Natural killer cell (primary cell): ENCODE results near the gene PRG3. TPM values are rescaled to one million over a fixed set of nuclear protein-coding genes. Genes with fewer than 3 reads are reported as not detected.

Experiments used
- ATAC-seq, 3 donors: fragments of 150-1000 bp in 2 of 3; fragments of 200-7000 bp in 1 of 3; cut with Tn5 transposase; 1 replicate in 1 of 3; 2 replicates in 2 of 3; pipeline ENCODE4 v1.10.0; 2021; ENCODE audit warnings: mild to moderate bottlenecking in 2 of 3, moderate library complexity in 2 of 3
- DNase-seq, 2 donors: peaks; one replicate each; pipeline versions ENCODE4 v3.0.0 to v3.0.0-alpha.2; 2013 to 2021; ENCODE audit warnings: mixed read lengths in 1 of 2
- H3K27ac ChIP-seq: one replicate; pipeline ENCODE4 v1.5.1; 2013; ENCODE audit warnings: mild to moderate bottlenecking, low read length
- H3K27me3 ChIP-seq: one replicate; pipeline ENCODE4 v1.6.1; 2013; ENCODE audit warnings: low read length; ENCODE audit not compliant: control insufficient read depth, insufficient read depth
- H3K36me3 ChIP-seq: one replicate; pipeline ENCODE4 v1.6.1; 2013; ENCODE audit warnings: low read length; ENCODE audit not compliant: control insufficient read depth, insufficient read depth
- H3K4me1 ChIP-seq: one replicate; pipeline ENCODE4 v1.6.1; 2013; ENCODE audit warnings: low read length; ENCODE audit not compliant: control insufficient read depth, insufficient read depth
- H3K4me3 ChIP-seq: one replicate; pipeline ENCODE4 v1.5.1; 2013; ENCODE audit warnings: low read length
- H3K9me3 ChIP-seq: one replicate; pipeline ENCODE4 v1.6.1; 2013; ENCODE audit warnings: low read length; ENCODE audit not compliant: control insufficient read depth, insufficient read depth
- H3K27ac Mint-ChIP-seq, 2 donors: one replicate each; pipeline ENCODE4 v1.8.0; 2022; ENCODE audit warnings: mild to moderate bottlenecking in 2 of 2, mixed read lengths in 2 of 2, moderate library complexity in 1 of 2
- H3K27me3 Mint-ChIP-seq, 2 donors: one replicate each; pipeline ENCODE4 v1.8.0; 2022; ENCODE audit warnings: low read depth in 2 of 2, mixed read lengths in 2 of 2
- H3K36me3 Mint-ChIP-seq: one replicate; pipeline ENCODE4 v1.8.0; 2022; ENCODE audit warnings: mixed read lengths
- H3K4me1 Mint-ChIP-seq, 2 donors: one replicate each; pipeline ENCODE4 v1.8.0; 2022; ENCODE audit warnings: mixed read lengths in 2 of 2
- H3K4me3 Mint-ChIP-seq: one replicate; pipeline ENCODE4 v1.8.0; 2022; ENCODE audit warnings: mild to moderate bottlenecking, moderate library complexity, mixed read lengths
- H3K9me3 Mint-ChIP-seq, 2 donors: one replicate each; pipeline ENCODE4 v1.8.0; 2022; ENCODE audit warnings: mixed read lengths in 2 of 2
- WGBS: methylation state at CpG from one replicate; pipeline ENCODE4 v1.1.7; 2013; ENCODE audit warnings: missing lambda C conversion rate; ENCODE audit not compliant: insufficient coverage; 5-methylcytosine and 5-hydroxymethylcytosine counted together
- intact Hi-C: fragments of 100-400 bp; cut with micrococcal nuclease; formaldehyde crosslinking; loops from one replicate; pipeline ENCODE4 v1.14.2; 2022
- total RNA-seq, 4 donors: library from RNA; stranded (reverse); fragments of 120-200 nt in 1 of 4; gene quantifications; one replicate each; pipeline versions ENCODE4 v1.2.3 to v1.2.4, GENCODE V29; 2013 to 2022
- TF ChIP-seq, protein P1 (sequence below): fragments of 200-600 bp; IDR thresholded peaks from one replicate; pipeline ENCODE4 v1.8.0; 2022; ENCODE audit warnings: antibody characterized with exemption

PRG3 gene
- total RNA-seq, 3 donors from 2014 or later (not counting 1 experiment from before 2014, with no cell fraction given): not detected

DNA sequence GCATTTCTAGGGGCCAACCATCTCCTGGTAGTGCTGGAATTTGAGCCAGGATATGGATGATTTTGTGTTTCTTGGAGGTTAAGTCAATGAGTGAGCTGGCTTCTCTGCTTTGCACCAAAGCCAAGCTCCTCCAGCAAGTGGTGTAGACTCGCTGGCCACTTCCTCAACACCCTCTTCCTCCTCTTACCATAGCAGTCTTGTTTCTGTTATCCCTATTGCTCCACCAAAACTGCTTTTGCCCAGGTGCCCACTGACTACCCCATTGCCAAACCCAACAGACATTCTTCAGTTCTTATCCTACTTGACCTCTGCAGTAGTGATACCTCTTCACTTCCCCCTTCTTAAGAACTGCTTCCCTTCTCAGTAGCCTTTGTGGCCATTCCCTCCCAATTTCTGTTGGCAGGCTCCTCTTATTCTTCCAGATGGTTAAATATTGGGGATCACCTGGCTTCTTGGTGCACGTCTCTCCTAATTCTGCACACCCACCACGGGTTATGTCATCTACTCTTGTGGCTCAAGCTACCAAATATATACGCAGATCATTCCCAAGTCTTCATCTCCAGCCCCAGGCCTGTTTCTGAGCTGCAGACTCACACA is 16.5 kb upstream of the PRG3 start:
- no peak overlapping the region for H3K4me3 Mint-ChIP-seq
- no peak overlapping the region for H3K27ac ChIP-seq
- H3K27ac Mint-ChIP-seq: no peak overlapping the region
- no peaks in the 10 kb centered on the region for H3K36me3 ChIP-seq
- H3K9me3 Mint-ChIP-seq: no peaks in the 10 kb centered on the region
- intact Hi-C loops: no loop called here
- no peak overlapping the region for H3K4me3 ChIP-seq
- H3K27me3 Mint-ChIP-seq: no peaks in the 10 kb centered on the region
- no peaks in the 10 kb centered on the region for H3K36me3 Mint-ChIP-seq
- no peaks in the 10 kb centered on the region for H3K9me3 ChIP-seq
- ATAC-seq (no peak), DNase-seq (no peak)
- H3K4me1 ChIP-seq: no peaks in the 10 kb centered on the region
- 69% methylated on average over 4 of the region's 4 CpGs for WGBS
- H3K4me1 Mint-ChIP-seq: no peaks in the 10 kb centered on the region
- TF ChIP-seq, protein P1, sequence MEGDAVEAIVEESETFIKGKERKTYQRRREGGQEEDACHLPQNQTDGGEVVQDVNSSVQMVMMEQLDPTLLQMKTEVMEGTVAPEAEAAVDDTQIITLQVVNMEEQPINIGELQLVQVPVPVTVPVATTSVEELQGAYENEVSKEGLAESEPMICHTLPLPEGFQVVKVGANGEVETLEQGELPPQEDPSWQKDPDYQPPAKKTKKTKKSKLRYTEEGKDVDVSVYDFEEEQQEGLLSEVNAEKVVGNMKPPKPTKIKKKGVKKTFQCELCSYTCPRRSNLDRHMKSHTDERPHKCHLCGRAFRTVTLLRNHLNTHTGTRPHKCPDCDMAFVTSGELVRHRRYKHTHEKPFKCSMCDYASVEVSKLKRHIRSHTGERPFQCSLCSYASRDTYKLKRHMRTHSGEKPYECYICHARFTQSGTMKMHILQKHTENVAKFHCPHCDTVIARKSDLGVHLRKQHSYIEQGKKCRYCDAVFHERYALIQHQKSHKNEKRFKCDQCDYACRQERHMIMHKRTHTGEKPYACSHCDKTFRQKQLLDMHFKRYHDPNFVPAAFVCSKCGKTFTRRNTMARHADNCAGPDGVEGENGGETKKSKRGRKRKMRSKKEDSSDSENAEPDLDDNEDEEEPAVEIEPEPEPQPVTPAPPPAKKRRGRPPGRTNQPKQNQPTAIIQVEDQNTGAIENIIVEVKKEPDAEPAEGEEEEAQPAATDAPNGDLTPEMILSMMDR: no peak
- H3K27me3 ChIP-seq: no peaks in the 10 kb centered on the region

DNA sequence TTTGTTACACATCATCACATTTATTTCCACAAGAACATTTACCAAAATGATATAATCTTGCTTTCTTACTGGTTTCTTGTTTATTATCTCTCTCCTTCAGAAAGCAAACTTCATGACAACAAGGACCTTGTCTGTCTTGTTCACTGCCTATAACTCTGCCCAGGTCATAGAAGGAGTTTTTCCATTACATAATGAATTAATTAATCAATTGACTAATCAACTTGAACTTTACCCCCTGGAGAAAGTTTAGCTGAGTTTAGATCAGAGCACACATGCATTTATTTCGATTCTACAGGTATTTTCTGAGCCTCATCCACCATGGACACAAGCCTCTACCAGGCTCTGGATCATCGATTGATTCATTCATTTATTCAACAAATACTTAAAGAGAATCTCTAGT is 15.8 kb upstream of the PRG3 start:
- Histone ChIP-seq H3K4me3 (no peak overlapping the region), H3K27me3 (no peaks in the 10 kb centered on the region), H3K9me3 (no peaks in the 10 kb centered on the region), H3K27ac (no peak overlapping the region), H3K4me1 (no peaks in the 10 kb centered on the region), H3K36me3 (no peaks in the 10 kb centered on the region)
- Mint-ChIP-seq H3K27ac (no peak overlapping the region), H3K36me3 (no peaks in the 10 kb centered on the region), H3K9me3 (no peaks in the 10 kb centered on the region), H3K27me3 (peaks cover 4 to 7% of the 10 kb centered on the region in 2 donors), H3K4me3 (no peak overlapping the region), H3K4me1 (no peaks in the 10 kb centered on the region)
- ATAC-seq (no peak), DNase-seq (no peak)
- 78% methylated on average over 1 of the region's 2 CpGs for WGBS
- TF ChIP-seq, protein P1: no peak
- intact Hi-C loops: no loop called here

DNA sequence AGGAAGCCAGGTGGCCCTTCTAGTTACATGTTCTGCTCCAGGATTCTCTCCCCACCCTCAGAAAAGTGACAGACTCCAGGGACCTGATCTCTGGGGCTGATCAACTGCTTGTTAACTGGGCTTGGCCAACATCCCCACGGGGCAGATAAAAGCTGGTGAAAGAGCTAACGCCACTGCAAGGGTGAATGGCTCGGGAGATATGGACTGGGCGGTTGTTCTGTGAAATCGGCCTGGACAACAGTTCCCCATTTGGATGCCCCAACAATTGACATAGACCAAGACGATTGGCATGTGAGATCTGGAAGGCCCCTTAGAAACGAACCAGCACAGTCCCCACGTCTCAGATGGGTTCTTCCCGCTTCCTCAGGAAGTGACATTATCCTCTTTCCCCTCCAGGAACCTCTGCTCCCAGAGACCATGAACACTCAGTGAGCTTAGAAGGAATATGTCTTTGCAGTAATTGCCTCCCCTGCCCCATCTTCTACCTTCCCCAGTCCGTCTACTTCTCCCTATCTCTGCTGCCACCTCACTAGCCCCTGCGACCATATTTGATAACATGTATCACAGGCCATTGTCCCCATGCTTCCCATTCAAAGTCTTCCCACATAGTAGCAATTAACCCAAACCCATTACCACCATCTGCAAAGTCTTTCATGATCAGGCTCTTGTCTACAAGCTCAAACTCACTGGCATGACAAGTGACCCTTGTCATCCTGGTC is 15.1 kb upstream of the PRG3 start:
- Mint-ChIP-seq H3K36me3 (no peaks in the 10 kb centered on the region), H3K27ac (no peak overlapping the region), H3K27me3 (peaks cover 4 to 10% of the 10 kb centered on the region in 2 donors), H3K4me3 (no peak overlapping the region), H3K4me1 (no peaks in the 10 kb centered on the region), H3K9me3 (no peaks in the 10 kb centered on the region)
- 91% methylated on average over 11 of the region's 11 CpGs for WGBS
- no peaks in the 10 kb centered on the region for H3K4me1 ChIP-seq
- intact Hi-C loops: no loop called here
- no peaks in the 10 kb centered on the region for H3K27me3 ChIP-seq
- no peak for ATAC-seq
- H3K36me3 ChIP-seq: no peaks in the 10 kb centered on the region
- H3K27ac ChIP-seq: no peak overlapping the region
- no peak for DNase-seq
- H3K4me3 ChIP-seq: no peak overlapping the region
- TF ChIP-seq, protein P1: no peak
- no peaks in the 10 kb centered on the region for H3K9me3 ChIP-seq
